HG03460 (cell line): ENCODE measurements around the gene FCGR3A.
"Not testable (repeated sequence)": the region's sequence is repeated elsewhere in the genome, so short reads cannot be mapped to it uniquely, and the experiment has no call there.

ENCODE experiments used
- ATAC-seq: cut with Tn5 transposase; IDR thresholded peaks from one replicate; pipeline ENCODE4 v1.9.1; 2021; ENCODE audit not compliant: unreplicated experiment

The FCGR3A gene

DNA sequence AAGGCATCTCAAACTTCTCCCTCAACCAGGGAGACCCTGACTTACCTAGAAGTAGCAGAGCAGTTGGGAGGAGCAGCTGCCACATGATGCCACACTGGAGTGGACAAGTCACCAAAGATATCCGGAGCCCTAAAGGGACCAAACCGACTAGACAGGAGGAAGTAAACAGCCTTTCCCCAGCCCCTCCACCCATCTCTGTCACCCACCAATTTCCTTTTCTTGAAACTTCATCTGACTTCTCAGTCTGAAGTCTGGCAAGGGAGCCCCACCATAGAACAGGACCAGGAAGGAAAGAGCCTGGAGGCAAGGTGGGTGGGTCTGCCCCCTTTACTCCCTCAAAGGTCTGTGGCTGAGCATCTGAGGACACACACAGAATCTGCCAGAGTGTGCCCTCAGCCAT, at the start of gene FCGR3A:
TSS of gene FCGR3A (minus strand) at position 167 of the 400 bp plus-strand sequence. CDS start at position 85, 82 bp downstream.
- ATAC-seq = no peak

DNA sequence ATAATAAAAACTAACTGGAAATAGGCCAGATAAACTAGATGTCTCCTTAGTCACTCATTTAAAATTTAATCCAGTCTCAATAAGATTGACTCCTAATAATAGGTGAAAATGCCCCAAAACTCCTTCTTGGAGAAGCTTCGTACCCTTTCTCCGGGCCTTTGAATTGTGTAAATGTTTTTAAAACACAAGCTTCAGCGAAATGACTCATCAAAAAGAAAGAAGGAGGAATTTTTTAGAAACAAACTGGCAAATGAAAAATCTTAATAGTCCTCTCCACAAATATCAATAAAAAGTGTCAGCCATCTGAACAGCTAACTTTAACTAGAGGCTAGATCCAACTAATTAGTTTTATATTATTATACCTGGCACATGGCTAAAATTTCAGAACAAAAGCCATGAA, 47.5 kb upstream of the FCGR3A start:
- ATAC-seq = not testable (repeated sequence)

DNA sequence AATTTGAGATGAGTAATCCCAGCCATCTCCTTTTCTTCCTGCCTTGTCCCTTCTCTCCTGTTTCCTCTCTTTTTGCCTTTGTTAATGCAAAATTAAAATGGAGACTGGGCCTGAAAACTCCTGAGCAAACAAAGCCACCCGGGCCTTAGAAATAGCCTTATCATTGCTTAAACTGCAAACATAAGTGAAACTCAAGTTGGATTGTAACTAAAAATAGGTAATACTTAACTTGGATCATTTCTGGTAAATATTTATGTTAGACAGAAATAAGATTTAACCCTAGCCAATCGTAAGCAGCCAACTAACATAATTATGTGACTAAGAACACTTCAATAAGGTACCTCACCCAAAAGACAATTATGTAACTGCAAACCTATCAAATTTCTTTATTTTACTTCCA, 46.0 kb upstream of the FCGR3A start:
- ATAC-seq = not testable (repeated sequence)

DNA sequence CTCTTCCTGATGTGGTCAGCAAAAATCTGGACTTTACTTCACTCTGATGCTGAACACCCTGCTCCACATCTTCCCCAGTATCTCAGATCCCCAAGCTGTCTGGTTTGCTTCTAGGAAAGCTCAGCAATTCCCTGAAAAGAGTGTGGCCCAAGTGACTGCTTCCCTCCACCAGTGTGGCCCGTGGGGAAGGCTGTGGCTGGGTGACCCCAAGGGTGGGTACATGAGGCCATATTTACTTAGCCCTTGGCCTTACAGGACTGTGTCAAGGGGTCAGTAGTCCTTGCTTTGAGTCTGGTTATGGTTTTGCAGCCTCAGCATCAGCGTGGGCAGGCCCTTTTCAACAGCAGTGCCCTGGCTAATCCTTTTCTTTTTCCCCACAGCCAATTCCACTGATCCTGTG, 45.6 kb upstream of the FCGR3A start:
- ATAC-seq = not testable (repeated sequence)

DNA sequence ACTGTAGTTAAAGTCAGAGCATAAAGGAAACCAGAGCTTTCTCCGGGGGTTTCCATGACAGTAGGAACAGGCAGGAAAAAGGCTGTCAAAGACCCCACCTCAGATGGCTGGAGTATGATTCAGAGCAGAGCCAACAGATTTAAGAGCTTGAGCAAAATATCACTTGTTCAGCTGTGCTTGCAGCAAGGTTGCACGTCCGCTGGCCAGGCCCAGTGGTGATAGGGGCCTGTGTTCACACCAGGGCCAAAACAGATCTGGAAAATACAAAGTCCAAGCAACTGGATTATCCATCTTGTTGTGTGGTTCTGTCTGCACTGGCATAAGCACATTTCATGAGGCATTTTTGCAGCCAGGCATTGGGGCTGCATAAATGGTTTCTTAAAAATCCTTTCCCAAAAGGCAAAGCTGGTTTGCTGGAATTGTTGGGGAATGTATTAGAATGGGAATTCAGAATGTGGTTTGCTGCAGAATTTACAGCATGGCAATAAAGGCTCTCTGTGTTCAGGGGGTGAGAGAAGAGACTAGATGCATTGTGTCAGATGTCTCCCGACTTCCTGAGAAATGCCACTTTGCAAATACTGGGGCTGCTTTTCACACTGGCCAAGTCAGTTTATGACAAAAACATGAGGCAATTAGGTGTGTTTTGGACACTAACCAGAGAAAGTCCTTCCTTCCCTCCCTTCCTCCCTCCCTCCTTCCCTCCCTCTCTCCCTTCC, 44.8 kb upstream of the FCGR3A start:
- not testable (repeated sequence) for ATAC-seq

DNA sequence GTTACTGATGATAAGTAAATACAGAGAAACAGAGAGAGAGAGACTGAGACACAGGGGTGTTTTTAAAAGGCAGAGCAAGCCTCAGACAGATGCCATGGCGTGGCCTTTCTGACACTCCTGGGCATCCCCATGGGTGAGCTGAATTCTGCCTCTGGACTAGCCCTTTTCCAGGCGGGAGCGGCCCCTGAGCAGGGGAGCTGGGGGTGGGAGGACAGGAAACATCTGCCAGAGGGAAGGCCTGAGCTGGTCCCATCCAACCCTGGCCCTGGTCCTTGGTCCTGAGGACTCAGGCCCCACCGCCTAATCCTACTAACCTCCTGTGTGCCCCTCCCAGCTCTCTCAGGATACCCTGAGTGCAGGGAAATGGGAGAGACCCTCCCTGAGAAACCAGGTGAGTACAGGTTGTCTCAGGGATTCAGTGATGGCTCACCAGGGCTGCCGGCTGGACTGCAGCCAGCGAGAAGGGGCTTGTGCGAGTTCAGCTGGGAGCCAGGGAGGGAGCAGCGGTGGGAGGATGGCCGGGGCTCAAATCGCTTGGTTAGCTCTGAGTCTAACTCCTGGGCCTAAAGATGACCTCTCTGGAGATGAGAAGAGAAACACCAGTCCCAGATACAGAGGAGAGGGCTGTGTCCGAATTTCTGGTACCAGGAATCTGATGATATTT, 43.6 kb upstream of the FCGR3A start:
- ATAC-seq = not testable (repeated sequence)

DNA sequence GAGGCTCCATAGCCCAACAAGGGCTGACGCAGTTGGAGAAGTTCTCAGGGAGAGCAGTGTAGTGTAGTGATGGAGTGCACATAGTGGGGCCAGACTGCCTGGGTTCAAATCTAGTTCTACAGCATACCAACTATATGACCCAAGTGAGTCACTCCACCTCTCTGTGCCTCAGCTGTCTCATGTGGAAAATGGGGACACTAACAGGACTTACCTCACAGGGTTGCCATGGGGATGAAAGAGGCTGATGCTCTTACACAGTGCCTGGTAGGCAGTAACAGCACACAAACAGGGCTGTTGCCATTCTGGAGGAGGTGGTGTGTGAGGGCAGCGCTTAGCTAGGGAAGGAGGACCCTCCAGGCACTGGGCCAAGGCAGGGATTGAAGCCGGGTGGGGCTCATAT, 43.0 kb upstream of the FCGR3A start:
- not testable (repeated sequence) for ATAC-seq

DNA sequence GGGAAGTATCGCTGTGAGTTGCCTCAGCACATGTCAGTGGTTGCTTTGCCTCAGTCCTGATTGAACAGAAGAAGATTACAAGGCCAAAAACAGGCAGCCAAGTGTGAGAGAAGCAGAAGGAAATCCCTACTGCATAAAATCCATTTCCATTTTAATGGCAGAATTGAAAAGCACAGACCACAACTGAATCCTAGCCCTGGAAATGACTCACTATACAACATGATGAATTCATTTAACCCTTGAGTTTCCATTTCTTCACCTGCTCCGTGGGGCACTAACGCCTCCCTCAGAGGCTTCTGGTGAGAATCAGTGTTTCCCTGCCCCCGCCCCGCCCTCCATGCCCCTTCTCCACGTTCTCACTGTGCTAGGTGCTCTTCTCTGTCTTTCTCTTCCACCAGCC, 40.3 kb upstream of the FCGR3A start:
- ATAC-seq = not testable (repeated sequence)

DNA sequence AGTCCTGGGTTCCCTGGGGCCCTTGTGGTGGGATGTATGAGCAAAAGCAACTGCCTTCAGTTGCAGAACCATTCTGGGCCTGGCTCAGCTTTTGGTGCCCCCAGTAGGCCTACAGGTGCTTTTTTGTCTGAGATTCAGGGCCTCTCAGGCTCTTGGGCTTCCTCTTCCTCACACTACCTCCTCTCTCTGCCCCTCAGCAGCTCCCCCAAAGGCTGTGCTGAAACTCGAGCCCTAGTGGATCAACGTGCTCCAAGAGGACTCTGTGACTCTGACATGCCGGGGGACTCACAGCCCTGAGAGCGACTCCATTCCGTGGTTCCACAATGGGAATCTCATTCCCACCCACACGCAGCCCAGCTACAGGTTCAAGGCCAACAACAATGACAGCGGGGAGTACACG, 39.7 kb upstream of the FCGR3A start:
- ATAC-seq = not testable (repeated sequence)

DNA sequence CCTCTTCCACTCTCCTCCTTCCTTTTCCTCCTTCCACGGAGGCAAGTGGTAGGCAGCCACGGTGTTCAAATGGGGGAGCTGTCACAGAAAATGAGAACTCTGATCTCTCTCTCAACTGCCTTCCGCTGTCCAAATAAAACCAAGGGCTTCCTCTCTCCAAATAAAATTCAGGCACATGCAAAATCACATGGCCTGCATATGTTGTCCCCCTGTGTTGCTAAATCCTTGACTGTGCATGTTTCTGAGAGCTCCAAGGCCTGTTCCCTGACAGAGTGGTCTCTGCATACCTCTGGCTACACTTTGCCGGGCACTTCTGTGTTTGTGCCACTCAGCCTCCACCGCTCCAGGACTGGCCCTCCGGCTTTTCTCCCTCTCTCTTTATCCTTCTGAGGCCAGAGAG, 39.0 kb upstream of the FCGR3A start:
- ATAC-seq = not testable (repeated sequence)

DNA sequence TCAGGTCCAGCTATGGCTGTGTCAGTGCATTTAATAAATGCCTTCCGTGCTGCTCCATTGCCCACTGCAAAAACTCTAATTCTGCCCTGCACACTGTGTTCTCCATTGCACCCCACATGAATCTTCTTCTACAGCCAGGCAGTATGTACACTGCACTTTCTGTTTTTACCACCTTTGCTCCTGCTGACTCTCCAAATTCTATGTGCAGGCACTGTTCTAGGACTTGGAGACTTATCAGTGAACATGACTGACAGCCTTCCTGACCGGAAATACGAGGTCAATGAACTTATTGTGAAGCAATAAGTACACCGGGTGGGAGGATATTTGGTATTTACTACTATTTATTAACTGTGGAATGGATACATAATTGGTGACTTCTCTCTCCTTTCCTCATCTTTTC, 33.3 kb upstream of the FCGR3A start:
- not testable (repeated sequence) for ATAC-seq

DNA sequence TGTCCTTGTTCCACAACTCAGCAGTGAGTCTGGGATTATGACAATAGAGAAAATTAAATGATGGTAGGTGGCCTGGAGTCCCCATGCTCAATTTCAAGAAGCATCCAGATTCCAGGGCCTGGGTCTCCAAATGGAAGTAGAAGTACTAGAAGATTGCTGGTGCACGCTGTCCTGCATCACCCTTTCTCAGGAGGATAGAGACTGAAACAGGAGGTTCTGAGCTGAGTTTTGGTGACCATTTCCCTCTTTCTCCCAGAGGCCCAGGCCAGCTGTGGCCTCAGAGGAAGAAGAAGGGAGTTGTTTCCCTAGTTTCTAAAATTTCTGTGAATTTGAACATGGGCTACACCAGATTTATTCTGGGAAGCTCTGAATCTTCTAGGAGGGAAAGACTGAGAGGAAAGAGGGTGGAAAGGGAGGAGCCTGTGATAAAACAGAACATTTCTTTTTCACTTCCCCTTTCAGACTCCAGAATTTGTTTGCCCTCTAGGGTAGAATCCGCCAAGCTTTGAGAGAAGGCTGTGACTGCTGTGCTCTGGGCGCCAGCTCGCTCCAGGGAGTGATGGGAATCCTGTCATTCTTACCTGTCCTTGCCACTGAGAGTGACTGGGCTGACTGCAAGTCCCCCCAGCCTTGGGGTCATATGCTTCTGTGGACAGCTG, 31.4 kb upstream of the FCGR3A start:
- ATAC-seq = peak; percentile 64

DNA sequence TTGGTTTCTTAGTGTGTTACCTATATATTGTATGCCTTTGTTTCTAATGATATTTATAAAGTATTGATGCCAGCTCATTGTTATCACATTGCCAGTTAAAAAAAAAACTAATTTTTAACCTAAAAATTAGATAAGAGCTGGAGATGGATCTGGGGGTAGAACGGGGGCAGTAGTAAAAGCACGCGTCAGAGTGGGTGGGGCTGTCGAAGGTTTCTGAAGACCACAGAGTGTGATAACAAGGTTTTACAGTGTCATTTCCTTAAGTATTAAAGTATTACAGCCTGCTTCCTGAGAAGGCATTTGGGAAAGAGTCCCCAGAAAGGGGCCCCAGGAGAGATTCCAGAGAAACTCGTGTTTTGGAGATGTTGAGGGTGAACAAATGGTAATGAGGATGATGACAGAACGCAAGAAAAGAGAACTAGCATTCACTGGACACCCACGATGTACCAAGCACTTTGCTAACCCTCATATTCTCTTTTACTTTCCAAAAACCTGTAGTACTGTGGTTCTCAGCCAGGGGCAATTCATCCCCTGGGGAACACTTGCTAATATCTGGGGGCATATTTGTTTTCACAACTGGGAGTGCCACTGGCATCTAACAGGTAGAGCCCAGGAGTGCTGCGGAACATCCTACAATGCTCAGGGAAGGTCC, 30.4 kb upstream of the FCGR3A start:
- ATAC-seq = peak; percentile 36

DNA sequence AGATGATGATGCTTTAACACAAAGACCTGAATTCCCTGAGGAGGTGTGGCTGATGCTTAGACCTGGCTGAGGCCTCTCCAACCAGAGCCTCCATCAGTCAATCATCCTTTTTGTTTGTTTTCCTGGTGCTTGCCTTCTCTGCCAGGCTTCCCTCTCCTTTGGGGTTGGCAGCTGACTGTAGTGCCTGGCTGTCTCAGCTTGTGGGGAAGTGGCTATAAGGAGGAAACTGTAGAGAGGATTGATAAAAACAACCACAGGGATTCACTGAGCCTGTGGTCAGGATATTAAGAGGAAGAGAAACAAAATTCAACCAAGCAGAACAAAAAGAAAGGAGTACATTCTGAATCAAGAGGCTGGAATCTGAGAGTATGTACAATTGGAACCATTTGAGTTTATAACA, 27.1 kb upstream of the FCGR3A start:
- ATAC-seq = not testable (repeated sequence)

DNA sequence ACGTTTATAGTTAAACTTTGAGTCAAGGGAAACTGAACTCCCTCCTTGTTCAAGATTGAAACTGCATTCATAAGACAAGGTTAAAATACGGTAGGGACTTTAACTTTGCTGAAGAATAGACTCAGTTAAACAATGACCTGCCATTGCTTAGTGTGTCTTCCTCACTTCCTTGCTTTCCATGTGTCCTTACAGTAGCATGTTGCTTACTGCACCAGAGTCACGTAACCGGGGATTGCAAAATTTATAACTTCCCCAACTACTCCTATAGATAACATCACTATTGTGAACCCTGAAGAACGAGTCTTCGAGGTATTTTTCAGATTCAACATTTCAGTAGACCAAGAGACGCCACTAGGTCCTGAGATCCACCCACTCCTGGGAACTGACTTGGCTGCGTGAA, 22.1 kb upstream of the FCGR3A start:
- ATAC-seq = not testable (repeated sequence)

DNA sequence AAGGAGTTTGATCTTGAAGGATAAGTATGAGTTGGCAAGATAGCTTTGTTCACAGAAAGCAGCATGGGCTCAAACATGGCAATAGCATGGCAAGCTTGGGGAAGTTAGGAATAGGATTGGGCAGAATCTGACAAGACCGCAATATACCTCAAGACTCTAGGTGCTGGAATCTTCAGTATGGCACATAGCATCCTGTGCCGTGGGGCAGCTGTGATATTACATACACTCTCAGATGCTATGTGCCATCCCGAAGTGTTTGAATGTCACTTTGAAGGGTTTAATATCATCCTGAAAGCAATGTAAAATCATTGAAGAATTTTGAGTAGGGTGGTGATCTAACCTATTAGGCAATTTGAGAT, 17.0 kb upstream of the FCGR3A start:
- ATAC-seq = not testable (repeated sequence)

DNA sequence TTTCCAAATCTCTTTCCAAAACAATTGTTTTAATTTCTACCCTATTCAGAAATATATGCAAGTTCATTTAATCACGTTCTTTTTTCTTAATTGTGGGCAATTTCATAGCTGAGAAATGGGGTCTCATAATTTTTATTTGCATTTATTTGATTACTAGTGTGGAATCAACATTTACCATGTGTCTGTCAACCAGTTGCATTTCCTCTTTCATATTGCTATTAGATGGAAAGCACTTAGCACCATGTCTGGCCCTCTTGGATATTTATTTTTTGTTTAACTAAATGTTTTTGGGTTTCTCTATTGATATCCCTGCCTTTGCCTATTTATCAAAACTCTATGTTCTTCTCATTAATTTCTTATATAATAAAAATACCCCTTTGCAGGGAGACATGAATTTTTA, 13.9 kb upstream of the FCGR3A start:
- ATAC-seq = not testable (repeated sequence)

DNA sequence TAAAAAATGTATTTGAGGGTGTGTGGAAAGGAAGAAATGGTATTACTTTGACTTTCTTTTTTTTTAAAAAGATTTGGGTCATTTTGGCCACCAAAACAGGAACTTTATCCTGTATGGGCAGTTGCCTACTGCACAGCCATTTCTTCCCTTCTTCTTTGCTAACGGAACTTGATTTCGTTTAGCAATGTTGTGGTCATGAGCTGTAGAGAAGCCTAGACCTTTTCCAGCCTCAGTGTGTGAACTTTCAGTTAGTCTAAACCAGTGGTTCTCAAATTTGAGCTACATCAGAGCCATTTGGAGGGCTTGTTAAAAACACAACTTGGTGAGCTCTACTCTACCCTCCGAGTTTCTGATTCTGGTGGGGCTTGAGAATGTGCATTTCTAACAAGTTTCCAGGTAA, 12.8 kb upstream of the FCGR3A start:
- ATAC-seq = not testable (repeated sequence)

DNA sequence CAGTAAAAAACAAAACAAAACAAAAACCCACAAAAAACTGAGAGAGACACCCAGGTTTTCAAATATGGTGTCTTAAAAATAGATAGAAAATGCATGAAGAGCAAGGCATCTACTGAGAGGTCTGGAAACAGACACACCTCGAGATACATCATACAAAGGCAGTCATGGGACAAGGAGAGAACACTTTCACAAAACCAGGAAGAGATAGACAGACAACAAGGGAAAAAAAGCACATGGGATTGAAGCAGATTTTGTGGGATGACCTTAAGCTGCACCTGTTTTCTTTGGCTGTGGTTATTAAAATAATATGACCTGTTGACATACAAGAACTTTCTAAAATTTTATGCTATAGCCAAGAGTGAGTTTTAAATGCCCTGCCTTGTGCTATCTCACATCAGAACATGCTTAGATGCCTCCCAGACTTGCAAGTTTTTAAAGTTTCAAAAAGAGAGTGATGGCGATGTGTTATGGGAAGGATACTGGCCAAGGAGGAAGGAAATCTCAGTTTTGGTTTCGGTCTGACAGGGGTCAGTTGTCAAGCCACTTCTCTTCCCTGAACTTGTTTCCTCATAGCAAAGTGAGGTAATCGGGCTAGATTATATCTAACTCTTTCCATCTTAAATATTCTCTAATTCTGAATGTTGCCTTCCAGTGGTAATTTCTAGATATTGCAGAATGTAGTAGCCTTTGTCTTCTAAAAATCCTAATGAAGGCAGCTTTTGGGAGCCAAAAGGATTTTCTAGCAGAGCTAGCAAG, 11.5 kb upstream of the FCGR3A start:
- ATAC-seq = not testable (repeated sequence)

DNA sequence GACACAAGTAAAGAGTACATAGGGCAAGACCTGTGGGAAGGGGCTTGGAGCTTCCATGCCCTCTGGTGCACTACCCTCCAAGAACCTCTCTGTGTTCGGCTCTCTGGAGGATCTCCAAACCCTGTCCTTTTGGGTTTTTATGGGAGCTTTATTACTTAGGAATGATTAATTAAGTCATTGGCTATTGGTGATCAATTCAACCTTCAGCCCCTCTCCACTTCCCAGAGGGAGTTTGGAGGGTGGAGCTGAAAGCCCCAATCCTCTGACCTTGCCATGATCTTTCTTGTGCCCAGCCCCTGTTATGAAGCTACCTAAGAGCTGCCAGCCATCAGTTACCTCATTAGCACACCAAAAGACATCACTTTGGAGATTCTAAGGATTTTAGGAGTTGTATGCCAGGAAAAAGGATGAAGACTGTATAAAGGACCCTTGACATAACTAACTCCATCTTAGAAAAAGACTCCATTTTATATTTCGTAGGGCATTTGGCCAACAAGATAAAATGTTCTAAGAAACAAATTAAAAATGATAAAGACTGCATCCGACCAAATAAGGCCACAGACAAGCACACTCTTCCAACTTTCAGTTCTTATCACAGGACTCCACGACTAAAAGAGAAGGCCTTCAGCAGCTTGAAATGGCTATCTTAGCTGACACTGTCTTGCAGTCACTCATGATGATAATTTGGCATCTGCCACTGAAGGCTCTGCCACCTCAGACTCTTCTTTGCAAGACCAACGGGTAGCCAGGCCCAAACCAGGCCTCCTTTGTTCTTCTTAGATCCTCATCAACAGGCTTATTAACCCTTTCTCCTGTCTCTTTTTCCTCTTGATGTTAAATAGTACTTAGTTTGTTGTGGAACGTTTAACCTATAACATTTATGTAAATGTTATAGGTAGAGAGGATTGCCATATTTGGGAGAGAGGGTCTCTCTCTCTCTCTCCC, 8.2 kb upstream of the FCGR3A start:
- ATAC-seq = not testable (repeated sequence)
